Activated gamma-delta T cell treated with Interleukin-2 at 50 U/mL for 16 hours (primary cell): ENCODE data around the gene HMGXB3.
A peak's percentile ranks its signal among the peaks of the same experiment; 100 is the strongest.

Source experiments
- DNase-seq: peaks from one replicate; pipeline ENCODE4 v3.0.0-alpha.2; 2020

The HMGXB3 gene

GRCh38 chr5:149990518-149991376, 9.8 kb upstream of the HMGXB3 start:
- peak; percentile 59 for DNase-seq

GRCh38 chr5:149993471-149993870, 7.1 kb upstream of the HMGXB3 start:
- DNase-seq: no peak

GRCh38 chr5:149995385-149996204, 4.9 kb upstream of the HMGXB3 start:
- no peak for DNase-seq

GRCh38 chr5:149996205-149996890, 4.2 kb upstream of the HMGXB3 start:
- no peak for DNase-seq

- DNase-seq: no peak
These were observed 2.3 kb upstream of the HMGXB3 start for GRCh38 chr5:149998281-149998680.

GRCh38 chr5:149999359-149999758, 1.2 kb upstream of the HMGXB3 start:
- no peak for DNase-seq

GRCh38 chr5:149999866-150000255, 678 bp upstream of the HMGXB3 start:
- DNase-seq: no peak

GRCh38 chr5:150000990-150001659, 586 bp downstream of the HMGXB3 start:
- peak; percentile 14 for DNase-seq

GRCh38 chr5:150001660-150002486, 1.3 kb downstream of the HMGXB3 start:
- DNase-seq: peak; percentile 57

- DNase-seq: no peak
These were observed 5.8 kb downstream of the HMGXB3 start for GRCh38 chr5:150006318-150006717.

- no peak for DNase-seq
These were observed 6.5 kb downstream of the HMGXB3 start for GRCh38 chr5:150007050-150007449.

- DNase-seq: no peak
These were observed 9.3 kb downstream of the HMGXB3 start for GRCh38 chr5:150009671-150010387.

- no peak for DNase-seq
These were observed 13.4 kb downstream of the HMGXB3 start for GRCh38 chr5:150013931-150014330.

- no peak for DNase-seq
These were observed 13.9 kb downstream of the HMGXB3 start for GRCh38 chr5:150014456-150014855.

GRCh38 chr5:150015415-150015814, 14.9 kb downstream of the HMGXB3 start:
- DNase-seq: no peak

GRCh38 chr5:150016537-150016936, 16.0 kb downstream of the HMGXB3 start:
- DNase-seq: no peak

- no peak for DNase-seq
These were observed 16.9 kb downstream of the HMGXB3 start for GRCh38 chr5:150017226-150018005.

GRCh38 chr5:150020249-150020648, 19.7 kb downstream of the HMGXB3 start:
- no peak for DNase-seq

GRCh38 chr5:150021491-150022157, 21.1 kb downstream of the HMGXB3 start:
- DNase-seq: no peak

GRCh38 chr5:150022158-150022531, 21.6 kb downstream of the HMGXB3 start:
- DNase-seq: no peak
